HG02571 (cell line): ENCODE results near the gene NENF.
"Not testable (repeated sequence)": the region's sequence is repeated elsewhere in the genome, so short reads cannot be mapped to it uniquely, and the experiment has no call there.

Experiments
- ATAC-seq: cut with Tn5 transposase; IDR thresholded peaks from one replicate; pipeline ENCODE4 v1.9.1; 2021; ENCODE audit warnings: mild to moderate bottlenecking, moderate library complexity; ENCODE audit not compliant: unreplicated experiment

The NENF gene

DNA sequence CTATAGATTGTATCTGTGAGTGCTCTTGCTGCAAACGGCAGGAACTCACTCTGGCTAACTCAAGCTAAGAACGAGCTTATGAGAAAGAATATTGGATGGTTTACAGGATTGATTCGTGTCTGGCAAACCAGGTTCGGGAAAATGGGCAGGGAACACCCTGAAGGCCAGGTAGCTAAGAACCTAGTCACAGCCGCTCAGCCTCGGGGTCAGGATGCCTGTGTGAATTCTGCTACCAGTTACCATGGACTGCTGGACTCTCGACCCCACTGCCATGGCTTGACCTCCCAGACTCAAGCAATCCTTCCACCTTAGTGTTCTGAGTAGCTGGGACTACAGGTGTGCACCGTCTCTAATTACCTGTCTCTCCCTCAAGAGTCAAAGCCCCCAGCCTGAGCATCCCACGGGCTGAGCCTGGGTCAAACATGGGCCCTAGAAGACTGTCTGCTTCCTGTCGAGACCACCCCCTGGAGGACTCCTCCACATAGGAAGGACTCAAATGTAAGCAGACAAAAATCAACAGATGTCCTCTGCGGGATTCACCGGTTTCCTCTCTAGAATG lies 45.8 kb downstream of the NENF start:
- no peak for ATAC-seq

DNA sequence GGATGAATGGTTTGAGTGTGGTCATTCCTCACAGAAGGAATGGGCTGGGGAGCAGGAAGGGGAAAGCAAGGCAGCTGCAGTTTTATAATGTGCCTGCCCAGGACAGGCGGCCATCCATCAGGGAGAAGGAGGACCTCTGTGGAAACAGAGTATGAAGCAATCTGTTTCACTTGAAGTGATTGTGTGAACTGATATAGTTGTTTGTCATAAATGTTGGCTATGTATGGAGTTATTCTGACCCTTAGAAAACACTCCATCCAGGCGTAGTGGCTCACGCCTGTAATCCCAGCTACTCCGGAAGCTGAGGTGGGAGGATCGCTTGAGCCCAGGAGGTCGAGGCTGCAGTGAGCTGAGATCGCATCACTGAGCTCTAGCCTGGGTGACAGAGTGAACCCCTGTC lies 46.5 kb downstream of the NENF start:
- ATAC-seq: no peak

GRCh38 chr1:212480711-212481437 lies 48.2 kb downstream of the NENF start:
- not testable (repeated sequence) for ATAC-seq

DNA sequence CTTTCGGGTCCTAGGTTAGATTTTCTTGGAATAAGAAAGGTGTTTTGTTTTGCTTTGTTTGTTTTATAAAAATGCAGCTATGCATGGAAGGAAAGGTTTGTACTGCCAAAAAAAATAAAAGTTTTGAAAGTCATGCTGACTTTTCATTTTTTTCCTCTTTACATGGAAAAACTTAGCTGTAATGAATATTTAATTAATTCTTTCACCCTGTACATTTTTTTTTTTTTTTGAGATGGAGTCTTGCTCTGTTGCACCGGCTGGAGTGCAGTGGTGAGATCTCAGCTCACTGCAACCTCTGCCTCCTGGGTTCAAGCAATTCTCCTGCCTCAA lies 48.7 kb downstream of the NENF start:
- no peak for ATAC-seq

GRCh38 chr1:212482006-212482636 lies 49.4 kb downstream of the NENF start:
- ATAC-seq: no peak

GRCh38 chr1:212482637-212483441 lies 50.1 kb downstream of the NENF start:
- ATAC-seq: no peak

GRCh38 chr1:212484701-212485570 lies 52.2 kb downstream of the NENF start:
- no peak for ATAC-seq

DNA sequence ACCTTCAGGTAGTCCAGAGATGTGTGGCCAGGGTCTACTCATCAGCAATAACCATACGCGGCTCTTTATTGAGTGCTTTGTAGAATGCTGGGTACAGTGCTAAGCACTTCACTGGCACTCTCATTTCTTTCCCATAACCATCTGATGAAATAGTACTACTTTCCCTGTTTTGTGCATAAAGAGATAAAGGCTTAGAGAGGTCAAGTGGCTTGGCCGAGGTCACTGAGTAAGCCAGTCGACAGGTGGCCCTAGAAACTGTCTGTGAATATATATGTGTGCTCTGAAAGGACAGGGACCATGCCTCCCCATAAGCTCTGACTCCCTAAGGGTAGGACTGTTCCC lies 52.8 kb downstream of the NENF start:
- ATAC-seq: no peak

GRCh38 chr1:212485913-212486618 lies 53.3 kb downstream of the NENF start:
- no peak for ATAC-seq

DNA sequence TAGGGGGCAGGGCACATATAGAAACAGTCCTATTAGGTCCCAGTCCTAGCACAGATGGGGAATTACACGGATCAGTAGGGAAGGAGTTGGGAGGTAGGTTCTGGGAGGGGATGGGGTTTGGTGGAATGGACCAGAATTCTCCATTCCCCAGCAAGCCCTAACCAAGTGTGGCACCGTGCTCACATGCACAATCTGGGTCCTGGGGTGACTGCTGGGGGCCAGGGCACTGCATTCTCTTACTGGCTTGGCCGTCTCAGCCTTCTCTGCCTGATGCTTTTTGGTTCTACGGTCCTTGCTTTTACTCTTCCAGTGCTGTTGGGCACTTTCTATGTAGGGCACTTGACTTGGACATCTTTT lies 53.9 kb downstream of the NENF start:
- ATAC-seq: no peak

- no peak for ATAC-seq
These were observed 54.6 kb downstream of the NENF start for GRCh38 chr1:212487286-212487685.

DNA sequence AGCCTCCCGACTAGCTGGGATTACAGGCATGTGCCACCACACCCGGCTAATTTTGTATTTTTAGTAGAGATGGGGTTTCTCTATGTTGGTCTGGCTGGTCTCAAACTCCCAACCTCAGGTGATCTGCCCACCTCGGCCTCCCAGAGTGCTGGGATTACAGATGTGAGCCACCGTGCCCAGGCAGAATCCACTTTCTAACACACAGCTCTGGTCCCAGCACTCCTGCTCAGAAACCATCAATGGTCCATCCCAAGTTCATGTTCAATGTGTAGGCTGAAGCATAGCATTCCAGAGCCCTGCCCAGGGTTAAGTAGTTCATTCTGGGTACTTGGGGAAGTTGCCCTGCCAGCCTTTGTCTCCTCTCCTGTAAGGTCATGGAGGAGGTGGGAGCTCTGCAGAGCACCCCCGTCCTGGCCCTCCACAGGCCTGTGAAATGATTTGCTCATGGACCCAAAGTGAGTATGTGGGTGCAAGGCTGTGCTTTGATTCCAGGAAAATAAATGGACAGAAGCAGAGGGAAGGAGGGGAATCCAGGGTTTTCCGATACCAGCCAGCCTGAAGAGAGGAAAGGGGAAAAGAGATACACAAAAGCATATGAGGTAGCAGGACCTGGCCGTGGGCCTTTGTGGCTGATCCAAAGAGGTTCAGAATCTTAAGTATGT lies 55.2 kb downstream of the NENF start:
- ATAC-seq: no peak

- ATAC-seq: peak; percentile 78
These were observed 55.9 kb downstream of the NENF start for GRCh38 chr1:212488436-212489283.

GRCh38 chr1:212489284-212489859 lies 56.7 kb downstream of the NENF start:
- ATAC-seq: no peak

- ATAC-seq: no peak
These were observed 57.6 kb downstream of the NENF start for GRCh38 chr1:212490276-212490675.

- no peak for ATAC-seq
These were observed 58.7 kb downstream of the NENF start for GRCh38 chr1:212491454-212491853.
